Myocyte (in vitro differentiated cells): Measurements from ENCODE around the gene ERICH3. TPM values are rescaled to one million over a fixed set of nuclear protein-coding genes. Genes with fewer than 3 reads are reported as not detected.

Experiments used
- total RNA-seq: library from RNA; depleted of rRNA; stranded (reverse); fragments of >200 nt; gene quantifications from 2 replicates; pipeline ENCODE4 v1.2.3, GENCODE V29; 2014

Gene ERICH3
- total RNA-seq, 1 donor from 2014 or later: not detected

Other genes with a start within 250 kb of the ERICH3 start
- gene LRRC53, start 161.2 kb downstream of the ERICH3 start, total RNA-seq: 0.10 and 0.11 TPM in 2 replicates
- 44.3 and 46.0 TPM in 2 replicates for gene CRYZ, start 59.3 kb upstream of the ERICH3 start, total RNA-seq
- 13.3 and 18.5 TPM in 2 replicates for gene TYW3, start 59.4 kb upstream of the ERICH3 start, total RNA-seq